NCI-H146 treated with DMSO at 0.1 percent for 48 hours (cell line): ENCODE results near the gene CERS6.

Experiments used
- DNase-seq: peaks from one replicate; lab custom pipeline; 2025; ENCODE audit not compliant: unreplicated experiment; lab: John Stamatoyannopoulos, UW

The CERS6 gene

DNA sequence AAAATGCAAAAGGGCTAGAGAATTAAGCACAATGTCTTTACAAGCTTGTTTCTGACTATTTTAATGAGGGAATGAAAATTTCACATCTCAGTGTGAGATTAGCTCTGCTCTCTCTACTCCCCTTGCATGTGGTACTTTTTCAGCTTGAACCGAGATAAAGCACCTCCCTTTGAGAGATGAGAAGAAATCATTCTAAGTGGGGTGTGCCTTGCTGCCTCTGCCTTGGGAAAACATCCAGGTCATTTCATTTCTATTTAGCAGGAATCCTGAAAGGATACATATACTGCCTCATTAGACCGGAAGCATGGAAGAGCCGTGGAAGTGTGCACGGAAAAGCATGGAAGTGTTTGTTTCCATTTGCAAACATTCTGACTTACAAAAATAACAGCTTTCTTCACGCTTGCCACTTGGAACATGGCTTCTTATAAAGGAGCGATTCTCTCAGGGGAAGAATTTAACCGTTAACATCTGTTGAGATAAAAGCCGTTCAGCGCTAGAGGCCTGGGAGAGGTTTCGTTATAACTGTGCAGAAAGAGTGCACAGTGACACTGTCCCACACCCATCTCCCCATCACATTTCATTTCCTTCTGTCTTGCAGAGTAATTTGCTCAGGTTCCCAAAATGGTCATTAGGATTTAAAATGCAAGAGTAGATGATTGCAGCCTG is 363.1 kb downstream of the CERS6 start:
- DNase-seq, result no peak

DNA sequence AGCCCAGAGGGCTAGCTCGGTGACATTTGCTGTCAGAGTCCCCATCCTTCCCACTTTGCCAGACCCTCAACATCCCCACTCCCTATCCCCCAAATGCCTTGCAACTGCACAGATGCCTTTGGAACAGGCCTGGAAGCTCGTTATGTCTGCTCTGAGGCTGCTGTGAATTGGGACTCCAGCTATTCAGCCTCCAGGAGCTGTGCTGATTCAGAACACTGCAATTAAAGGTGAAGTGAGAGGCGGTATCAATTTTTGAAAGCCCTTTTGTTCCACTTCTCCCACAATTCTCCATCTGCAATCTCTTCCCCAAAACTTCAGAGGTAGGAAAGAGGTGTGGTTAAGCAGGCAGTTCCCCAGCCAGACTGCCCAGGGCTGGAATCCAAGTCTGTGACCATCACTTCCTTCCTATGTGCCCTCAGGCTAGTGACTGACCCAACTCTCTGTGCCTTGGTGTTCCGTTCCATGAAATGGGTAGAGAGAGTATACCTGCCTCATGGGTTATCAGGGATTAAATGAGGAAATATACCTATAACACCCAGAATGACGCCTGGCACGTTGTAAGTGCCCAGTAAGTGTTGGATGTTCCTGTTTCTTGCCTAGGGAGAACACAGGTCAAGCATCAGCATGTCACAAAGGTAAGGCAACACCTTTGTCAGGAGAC is 363.9 kb downstream of the CERS6 start:
- no peak for DNase-seq

DNA sequence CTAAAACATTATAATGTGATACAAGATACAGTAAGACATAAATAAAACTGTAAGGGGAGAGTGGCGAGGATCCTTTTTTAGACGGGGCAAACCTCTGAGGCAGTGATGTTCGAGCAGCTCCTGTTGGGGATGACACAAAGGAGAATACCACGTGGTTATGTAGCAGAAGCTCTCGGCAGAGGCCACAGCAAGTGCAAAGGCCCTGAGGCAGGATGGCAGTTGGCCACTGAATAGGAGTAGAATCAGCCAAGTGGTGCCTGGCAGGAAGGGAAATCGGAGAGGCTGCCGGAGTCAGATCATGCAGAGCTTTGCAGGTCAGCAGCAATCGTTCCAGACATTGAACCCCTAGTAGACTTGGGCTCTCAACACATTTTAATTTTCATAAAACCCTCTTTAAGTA is 365.5 kb downstream of the CERS6 start:
- no peak for DNase-seq

DNA sequence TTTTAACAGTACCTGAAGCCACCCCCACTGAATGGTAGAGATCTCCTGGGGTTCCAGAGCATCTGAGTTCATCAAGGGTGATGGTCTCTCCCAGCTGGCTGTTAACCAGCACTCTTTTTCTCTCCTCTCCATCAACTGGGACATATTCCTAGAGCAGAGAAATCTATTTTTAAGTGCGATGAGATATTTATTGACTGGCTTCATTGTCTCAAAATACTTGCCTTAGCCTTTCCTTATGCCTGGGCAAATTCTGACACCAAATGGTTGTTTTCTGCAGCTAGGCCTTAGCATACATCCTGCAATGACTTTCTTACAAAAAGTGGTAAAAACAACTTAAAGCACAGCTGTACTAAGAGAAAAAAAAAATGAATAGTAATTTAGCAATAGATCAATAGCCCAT is 365.9 kb downstream of the CERS6 start:
- DNase-seq, result no peak
